HG02678 (cell line): Measurements from ENCODE around the gene AKAP8L.
"Not testable (repeated sequence)": the region's sequence is repeated elsewhere in the genome, so short reads cannot be mapped to it uniquely, and the experiment has no call there.

ENCODE experiments used
- ATAC-seq: cut with Tn5 transposase; IDR thresholded peaks from one replicate; pipeline ENCODE4 v1.9.1; 2021; ENCODE audit warnings: mild to moderate bottlenecking, moderate library complexity; ENCODE audit not compliant: unreplicated experiment

Gene AKAP8L

DNA sequence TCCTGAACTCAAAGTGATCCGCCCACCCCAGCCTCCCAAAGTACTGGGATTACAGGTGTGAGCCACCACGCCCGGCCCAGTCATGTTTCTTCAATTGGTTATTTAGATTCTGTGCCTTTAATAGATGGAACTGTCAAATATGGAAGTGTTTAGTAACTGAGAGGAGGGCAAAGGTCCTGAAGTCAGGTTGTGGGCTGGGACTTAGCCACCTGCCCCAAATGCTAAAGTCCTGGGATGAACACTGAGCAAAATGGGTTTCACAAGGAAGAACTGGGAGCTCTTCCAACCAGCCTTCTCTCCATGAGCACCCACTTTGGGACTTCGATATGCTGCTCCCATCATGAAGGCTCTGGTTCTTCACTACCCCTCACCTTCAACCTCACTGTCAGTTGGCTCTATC lies 60.9 kb downstream of the AKAP8L start:
- no peak for ATAC-seq

DNA sequence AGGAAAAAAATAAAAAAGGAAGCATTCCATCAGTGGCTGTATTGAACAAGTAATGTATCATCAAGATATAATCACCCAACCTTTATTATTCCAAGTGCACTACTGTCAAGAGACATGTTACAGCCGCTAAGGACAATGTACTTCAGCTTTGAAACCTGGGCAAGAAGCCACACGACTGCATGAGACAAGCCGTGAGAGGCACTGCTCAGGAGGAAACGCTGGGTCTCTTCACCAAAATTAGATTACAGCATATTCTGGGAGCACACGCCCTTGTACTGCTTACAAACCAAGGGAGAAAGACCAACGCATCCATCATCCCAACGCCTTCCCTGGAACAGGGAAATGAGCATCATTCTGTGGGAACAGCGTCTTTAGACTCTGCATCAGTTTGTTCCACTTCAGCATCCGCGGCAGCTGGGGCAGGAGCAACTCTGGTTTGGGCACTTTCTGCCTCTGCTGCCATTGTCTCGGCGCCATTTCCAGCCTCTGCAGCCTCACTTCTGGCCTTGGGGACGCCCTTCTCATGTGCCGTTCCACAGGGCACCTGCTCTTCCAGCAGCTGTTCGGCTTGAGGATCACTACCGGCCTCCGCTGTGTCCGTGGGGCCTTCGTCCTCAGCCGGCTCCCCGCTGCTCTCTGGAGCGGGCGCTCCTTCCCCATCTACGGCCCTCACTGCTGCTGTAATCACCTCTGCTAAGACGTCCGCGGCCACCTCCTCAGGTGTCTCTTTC lies 64.1 kb downstream of the AKAP8L start:
- ATAC-seq: no peak

DNA sequence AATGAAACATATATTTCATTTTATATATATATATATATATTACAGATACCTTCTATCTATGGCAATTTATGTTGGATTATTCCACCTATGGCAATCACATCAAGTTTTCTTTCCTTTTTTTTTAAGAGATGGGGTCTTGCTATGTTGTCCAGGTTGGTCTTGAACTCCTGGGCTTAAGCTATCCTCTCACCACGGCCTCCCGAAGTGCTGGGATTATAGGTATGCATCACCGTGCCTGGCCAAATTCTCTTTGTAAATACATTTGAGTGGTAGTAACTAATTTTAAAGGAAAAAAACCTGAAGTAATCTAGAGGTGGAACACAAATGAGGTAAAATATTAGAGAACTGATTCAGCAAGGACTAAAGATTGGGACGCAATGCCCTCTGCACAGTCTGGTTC lies 64.9 kb downstream of the AKAP8L start:
- no peak for ATAC-seq

DNA sequence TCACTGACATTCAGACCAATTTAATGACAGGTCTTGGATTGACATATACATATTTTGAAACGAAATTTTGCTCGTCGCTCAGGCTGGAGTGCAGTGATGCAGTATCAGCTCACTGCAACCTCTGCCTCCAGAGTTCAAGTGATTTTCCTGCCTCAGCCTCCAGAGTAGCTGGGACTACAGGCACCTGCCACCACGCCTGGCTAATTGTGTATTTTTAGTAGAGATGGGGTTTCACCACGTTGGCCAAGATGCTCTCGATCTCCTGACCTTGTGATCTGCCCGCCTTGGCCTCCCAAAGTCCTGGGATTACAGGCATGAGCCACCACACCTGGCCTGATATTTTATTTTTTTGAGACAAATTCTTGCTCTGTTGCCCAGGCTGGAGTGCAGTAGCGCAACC lies 66.3 kb downstream of the AKAP8L start:
- ATAC-seq: not testable (repeated sequence)

DNA sequence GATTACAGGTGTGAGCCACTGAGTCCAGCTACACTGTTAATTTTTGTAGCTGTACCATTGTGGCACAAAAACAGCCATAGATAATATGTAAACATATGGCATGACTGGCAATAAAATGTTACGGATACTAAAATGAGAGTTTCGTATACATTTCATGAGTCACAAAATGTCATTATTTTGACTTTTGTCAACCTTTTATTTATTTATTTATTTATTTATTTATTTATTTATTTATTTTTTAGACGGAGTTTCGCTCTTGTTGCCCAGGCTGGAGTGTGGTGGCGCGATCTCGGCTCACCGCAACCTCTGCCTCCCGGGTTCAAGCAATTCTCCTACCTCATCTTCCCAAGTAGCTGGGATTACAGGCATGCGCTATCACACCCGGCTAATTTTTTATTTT lies 77.5 kb downstream of the AKAP8L start:
- ATAC-seq: not testable (repeated sequence)

DNA sequence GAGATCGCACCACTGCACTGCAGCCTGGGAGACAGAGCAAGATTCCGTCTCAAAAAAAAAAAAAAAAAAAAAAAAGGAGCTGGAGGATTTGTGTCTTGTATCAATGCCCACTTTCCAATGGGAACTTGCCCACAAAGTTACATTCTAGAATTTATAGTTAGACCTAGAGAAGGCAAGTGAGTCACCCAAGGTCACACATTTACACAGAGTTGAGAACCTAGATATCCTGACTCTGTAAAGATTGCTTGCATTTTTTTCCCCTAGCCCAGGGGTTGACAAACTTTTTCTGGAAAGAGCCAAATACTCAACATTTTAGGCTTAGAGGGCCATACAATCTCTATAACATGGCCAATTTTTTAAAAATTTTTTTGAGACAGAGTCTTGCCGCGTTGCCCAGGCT lies 78.7 kb downstream of the AKAP8L start:
- no peak for ATAC-seq

DNA sequence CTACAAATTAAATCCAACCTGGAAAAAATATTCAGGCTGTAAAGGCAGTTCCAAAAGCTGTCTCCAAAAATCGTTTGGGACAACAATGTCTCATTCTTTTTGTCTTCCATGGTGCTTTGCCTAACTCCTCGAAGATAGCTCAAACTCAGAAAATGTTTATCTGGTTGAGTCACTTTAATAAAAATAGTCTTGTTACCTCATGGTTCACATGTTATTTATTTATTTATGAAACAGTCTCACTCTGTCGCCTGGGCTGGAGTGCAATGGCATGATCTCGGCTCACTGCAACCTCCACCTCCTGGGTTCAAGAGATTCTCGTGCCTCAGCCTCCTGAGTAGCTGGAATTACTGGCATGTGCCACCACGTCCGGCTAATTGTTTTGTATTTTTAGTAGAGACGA lies 81.6 kb downstream of the AKAP8L start:
- no peak for ATAC-seq

DNA sequence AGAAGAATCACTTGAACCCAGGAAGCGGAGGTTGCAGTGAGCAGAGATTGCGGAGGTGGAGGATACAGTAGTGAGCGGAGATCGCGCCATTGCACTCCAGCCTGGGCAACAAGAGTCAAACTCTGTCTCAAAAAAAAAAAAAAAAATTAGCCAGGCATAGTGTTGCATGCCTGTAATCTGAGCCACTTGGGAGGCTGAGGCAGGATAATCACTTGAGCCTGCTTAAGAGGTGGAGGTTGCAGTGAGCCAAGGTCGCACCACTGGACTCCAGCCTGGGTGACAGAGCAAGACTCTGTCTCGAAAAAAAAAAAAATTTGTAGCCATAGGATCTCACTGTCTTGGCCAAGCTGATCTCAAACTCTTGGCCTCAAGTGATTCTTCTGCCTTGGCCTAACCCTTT lies 82.8 kb downstream of the AKAP8L start:
- not testable (repeated sequence) for ATAC-seq

DNA sequence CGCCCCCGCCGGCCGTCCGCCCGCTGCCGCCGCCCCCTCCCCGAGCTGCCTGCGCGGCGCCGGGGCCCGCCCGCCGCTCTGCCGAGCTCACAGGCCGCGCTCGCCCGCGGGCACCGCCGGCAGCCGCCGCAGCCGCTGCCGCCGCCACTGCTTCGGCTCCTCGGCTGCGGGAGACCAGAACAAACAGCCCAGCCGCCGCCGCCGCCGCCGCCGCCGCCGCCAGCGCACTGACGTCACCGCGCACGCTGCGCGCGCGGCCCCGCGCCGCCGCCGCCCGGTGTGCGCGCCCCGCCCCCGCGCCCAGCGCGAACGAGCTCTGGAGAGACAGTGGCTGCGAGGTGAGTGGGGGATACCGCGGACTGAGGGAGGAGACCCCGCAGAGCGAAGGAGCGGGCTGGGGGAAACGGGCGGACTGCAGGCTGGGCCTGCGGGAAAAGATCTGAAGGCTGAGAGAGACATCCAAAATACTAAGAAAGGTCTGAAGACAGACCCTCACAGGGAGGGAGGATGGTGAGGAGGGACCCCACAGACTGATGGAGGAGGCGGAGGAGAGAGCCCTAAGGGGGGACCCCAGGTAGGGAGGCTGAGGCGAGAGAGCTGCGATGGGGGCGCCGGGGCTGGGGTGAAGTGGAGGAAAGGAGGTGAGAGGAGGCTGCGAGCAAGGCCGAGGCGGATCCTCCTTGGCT lies 86.3 kb downstream of the AKAP8L start, which contains the start of gene BRD4:
BRD4 (minus strand) TSS at position 229 of the 686 bp plus-strand sequence. CDS start 59,440 bp downstream, outside the sequence.
- ATAC-seq: peak; percentile 59

DNA sequence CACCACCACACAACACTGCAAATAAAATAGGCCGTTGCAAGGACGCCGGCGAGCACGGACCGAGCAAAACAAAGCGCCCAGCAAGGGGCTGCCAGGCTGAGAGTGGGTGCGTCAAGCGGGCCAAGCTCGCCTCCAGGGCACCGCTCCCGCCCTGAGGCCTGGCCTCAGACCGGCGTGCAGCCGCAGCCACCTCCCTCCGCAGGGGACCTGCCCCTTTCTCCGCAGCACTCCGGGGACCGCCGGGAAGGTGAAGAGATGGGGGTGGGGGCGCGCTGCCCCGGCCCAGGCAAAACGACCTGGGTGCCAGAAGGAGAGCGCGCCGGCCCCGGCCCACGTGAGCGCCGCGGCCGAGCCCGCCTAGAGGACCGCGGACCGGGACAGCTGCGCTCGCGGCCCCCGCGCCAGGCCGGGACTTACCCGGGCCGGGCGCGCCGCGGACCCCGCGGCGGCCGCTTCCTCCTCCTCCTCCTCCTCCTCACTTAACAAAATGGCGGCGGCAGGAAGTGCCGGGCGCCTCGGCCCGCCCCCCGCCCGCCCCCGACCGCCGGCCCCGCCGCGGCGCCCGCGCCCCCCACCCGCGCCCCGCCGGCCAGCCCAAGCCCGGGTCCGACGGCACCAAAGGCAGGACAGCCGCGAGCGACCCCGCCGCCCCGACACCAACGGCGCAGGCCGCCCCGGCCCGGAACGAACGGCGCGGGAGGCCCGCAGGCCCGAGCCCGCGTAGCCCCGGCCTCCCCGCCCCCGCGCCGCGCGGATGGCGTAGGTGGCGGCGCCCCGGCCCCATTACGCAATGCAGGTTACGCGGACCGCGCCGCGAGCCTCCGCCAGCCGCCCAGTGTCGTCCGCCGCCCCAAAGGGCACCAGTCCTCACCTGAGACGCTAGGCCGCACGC lies 87.1 kb downstream of the AKAP8L start:
- peak; percentile 49 for ATAC-seq

DNA sequence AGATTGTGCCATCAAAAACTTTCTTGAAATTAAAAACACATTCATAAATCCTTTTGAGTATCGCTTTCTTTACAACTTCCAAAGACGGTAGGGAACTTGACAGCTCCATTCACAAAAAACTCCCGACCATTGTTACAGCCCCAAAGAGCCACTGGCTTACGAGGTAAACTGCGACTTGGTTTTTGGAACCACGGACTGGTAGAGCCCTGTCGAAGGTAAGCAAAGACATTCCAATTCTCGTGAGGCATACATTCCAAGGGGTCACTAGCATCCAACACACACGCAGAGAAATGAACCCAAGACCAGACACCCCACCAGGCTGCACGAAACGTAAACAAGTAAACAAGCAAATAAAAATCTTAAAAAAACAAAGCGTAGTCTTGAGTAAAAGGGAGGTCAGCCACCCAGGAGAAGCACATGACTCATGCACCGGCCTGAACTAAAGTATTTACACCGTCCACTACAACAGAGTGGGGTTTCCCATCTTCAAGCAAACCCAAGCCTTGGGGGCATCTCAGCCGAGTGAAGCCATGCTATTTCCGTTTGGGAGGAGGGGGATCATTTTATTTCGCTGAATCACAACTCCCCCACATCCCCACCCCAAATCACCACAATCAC lies 87.9 kb downstream of the AKAP8L start:
- ATAC-seq: no peak
